GM12891 (cell line): Measurements from ENCODE around the gene PGGHG.

Experiments used
- POLR2A ChIP-seq: IDR thresholded peaks from 2 replicates; pipeline ENCODE4 v1.6.1; 2011; ENCODE audit warnings: low read depth, low read length, control low read depth
- POLR2AphosphoS5 ChIP-seq: IDR thresholded peaks from 2 replicates; pipeline ENCODE4 v1.6.1; 2011; ENCODE audit warnings: low read depth, low read length, control low read depth
- TAF1 ChIP-seq: IDR thresholded peaks from 2 replicates; pipeline ENCODE4 v1.6.1; 2011; ENCODE audit warnings: low read depth, low read length, control low read depth

GRCh38 chr11:280706-281485 is 8.0 kb upstream of the PGGHG start:
- TF ChIP-seq POLR2A (no peak), POLR2AphosphoS5 (no peak), TAF1 (no peak)
